GM12874 (cell line): ENCODE data around the gene ABLIM2.

Source experiments
- TF ChIP-seq, protein P1 (sequence below): IDR thresholded peaks from 2 replicates; pipeline ENCODE4 v1.5.1; 2011; ENCODE audit warnings: low read depth, mild to moderate bottlenecking, control low read depth, low read length, moderate library complexity; ENCODE audit not compliant: insufficient read depth

The ABLIM2 gene

DNA sequence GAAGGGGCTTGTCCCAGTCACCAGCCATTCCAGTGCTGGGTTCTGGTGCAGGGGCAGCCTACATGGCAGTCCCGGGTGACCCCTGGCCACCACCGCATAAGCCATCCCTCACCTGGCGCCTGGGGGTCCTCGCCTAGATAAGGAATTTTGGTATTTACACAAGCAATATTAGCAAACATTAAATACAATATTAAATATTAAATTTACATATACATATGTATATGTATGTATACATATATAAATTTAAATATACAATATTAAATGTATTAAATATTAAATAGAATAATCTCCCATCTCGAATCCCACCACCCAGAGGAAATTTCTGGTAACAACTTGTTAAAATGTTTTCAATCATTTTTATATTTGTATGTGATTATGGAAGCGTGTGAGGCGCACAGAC lies 114.4 kb downstream of the ABLIM2 start:
- TF ChIP-seq, protein P1, sequence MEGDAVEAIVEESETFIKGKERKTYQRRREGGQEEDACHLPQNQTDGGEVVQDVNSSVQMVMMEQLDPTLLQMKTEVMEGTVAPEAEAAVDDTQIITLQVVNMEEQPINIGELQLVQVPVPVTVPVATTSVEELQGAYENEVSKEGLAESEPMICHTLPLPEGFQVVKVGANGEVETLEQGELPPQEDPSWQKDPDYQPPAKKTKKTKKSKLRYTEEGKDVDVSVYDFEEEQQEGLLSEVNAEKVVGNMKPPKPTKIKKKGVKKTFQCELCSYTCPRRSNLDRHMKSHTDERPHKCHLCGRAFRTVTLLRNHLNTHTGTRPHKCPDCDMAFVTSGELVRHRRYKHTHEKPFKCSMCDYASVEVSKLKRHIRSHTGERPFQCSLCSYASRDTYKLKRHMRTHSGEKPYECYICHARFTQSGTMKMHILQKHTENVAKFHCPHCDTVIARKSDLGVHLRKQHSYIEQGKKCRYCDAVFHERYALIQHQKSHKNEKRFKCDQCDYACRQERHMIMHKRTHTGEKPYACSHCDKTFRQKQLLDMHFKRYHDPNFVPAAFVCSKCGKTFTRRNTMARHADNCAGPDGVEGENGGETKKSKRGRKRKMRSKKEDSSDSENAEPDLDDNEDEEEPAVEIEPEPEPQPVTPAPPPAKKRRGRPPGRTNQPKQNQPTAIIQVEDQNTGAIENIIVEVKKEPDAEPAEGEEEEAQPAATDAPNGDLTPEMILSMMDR: no peak

DNA sequence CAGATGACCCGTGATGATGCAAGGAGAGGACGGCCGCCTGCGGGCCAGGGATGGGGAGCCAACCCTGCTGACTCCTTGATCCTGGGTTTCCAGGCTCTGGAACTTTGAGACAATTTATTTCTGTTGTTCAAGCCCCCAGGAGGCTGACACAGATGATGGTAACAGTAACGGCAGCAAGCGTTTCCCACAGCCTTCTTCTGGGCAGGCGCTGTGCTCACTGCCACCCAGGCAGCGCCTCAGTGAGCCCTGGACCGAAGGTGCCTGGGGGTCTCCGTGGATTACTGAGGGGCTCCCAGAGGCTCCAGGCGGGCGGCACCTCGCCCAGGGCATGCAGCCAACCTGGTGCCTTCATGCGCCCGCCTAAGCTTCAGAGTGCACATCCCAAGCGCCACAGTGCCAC lies 115.0 kb downstream of the ABLIM2 start:
- TF ChIP-seq, protein P1: no peak

DNA sequence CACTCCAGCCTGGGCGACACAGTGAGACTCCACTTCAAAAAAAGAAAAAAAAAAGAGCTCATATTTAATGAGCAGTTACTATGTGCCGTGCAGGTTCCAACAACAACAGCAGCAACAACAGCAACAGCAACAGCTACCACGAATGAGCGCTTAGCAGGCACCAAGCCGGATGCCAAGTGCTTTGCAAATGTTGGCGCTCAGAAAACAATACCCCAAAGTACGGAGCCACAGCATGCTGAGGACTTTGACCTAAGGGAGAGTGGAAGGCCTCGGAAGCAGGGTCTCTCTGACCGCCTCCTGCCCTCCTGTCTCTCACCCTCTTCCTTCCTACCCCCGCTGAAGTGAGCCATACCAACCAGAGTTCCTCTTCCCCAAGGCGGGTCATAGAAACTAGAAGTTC lies 116.7 kb downstream of the ABLIM2 start:
- TF ChIP-seq, protein P1: no peak

DNA sequence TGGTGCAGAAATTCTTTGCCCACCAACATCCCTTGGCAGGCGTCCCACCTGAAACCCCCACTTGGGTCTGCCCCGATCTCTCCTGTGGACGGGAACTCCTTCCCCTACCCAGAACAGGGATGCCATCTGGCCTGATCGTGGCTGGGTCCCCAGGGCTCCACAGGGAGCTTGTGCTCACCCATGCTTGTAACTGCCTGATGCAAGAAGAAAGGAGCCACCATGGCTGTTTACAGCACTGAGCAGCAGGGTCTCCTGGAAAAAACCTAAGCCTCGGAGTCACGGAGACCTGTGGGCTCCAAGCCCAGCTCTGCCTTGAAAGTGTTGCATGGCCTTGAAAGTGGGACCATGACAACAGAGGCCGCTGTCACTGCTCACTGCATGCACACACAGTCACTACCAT lies 117.4 kb downstream of the ABLIM2 start:
- TF ChIP-seq, protein P1: no peak

DNA sequence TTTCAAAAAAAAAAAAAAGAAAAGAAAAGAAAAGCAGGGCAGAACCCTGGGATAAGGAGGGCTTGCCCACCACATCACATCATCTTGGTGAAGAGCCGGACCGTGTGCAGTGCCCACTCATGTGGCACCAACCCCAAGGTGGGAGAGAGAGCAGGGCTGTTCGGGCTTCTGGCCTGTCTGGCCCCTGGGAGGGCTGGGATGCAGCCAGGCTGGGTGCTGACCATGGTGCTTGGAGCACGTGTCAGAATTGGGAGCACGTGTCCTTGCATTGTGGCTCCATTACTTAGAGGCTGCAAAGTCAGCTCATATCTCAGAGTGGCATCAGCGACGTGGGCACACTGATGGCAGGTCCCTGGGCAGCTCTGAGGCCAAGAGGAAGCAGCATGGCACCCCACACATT lies 118.0 kb downstream of the ABLIM2 start:
- TF ChIP-seq, protein P1: no peak

DNA sequence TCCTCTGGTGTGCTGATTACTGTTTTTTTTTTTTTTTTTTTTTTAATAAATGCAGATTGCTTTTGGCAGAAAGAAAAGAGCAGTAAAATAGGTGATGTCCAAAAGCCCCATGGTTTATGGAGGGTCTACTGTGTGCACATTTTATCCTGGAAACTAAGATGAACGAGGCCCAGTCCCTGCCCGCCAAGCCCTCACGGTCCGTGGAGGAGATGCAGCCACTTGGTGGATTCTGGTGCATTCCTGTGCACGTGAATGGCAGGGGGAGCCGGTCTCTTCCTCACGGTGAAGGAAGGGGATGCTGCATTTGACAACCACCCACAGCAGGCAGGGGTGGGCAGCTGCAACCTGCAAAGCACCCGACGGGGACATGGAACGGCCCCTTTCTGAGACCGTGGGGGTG lies 118.8 kb downstream of the ABLIM2 start:
- TF ChIP-seq, protein P1: no peak

DNA sequence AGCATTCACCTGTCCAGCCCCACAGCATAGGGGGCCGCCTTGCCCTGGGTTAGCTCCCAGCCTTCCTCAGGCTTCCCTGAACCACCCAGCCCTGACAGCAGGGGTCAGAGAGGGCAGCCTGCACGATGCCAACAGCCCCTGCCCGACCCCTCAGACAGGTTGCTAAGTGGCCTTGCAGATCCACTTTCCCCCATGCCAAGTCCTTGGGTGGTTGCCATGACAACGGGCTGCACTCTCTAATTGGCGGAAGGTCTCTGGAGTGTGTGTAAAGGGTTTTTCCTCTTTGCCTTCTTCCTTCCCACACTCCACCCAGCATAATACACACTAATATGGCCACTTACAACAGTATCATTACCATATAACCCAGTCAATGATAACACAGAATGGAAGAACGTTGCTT lies 119.3 kb downstream of the ABLIM2 start:
- TF ChIP-seq, protein P1: no peak
